T-helper 9 cell (primary cell): ENCODE measurements around the gene CDH23.

Experiments used
- DNase-seq: peaks from one replicate; pipeline ENCODE4 v3.0.0-alpha.2; 2020

The CDH23 gene

DNA sequence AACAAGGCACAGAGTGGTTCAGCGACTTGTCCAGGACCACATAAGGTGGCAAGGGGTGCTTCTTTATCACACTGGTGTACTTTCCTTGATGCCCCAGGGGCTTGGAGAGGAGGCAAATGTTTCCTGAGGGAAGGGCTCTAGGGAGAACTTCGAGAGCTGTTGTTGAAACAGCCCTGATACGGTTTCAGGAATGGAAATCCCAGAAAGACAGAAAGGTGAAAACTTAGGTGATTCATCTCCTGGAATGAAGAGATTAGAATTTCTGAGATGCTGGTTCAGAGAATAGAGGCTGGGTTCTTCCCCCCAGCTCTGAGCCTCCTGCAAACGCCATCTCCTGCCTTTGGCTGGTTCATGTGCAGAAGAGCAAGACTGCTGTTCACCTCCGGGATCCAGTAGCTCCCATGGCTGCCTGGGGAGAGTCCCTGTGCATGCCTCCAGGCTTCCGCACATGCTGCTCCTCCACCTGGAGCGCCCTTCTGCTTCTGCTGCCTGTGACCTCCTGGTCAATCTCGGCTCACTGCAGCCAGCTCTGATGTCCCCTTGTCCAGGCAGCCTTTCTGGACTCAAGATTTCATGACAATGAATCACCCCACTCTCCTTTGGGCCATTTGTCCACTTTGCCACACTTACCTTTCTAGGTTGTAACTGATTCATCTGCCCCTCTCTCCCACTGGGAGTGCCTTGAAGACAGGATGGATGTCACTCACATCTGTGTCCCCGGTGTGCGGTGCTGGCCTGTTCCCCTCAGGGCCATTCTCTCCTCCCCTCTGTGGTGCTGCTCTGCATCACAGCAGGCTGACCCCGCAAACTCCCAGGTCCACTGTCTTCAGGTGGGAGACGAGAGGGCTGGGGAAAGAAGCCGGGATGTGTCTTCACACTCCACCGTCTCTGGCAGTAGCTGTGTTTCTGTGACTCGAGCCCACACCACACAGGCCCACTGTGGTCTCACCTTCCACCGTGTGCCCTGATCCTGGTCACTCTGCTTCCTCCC lies 3.6 kb upstream of the CDH23 start:
- no peak for DNase-seq

DNA sequence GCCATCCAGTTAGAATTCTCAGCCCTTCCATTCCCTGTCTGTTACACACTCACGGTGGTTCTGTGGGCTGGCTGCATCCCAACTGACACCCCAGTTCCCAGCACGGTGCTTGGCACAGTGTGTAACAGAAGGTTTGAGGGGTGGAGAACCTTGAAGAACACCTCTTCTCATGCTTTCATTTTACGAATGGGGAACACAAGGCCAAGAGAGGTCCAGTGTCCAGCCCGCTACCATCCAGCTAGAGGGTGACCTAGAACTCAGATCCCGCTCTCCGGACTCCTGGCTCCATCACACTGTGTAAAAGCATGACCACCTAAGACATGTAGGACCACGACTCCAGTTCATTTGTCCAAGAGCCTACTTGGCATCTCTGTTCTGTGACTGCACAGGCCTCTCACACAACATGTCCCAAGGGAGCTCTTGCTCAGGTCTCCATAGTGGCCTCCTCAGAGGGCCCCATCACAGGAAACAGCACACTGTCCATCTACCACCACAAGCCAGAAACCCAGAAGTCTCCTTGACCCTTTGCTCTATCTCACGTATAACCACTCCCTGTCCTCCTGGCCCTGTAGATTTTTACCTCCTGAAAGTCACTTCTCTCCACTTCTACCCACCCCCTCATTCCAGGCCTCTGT lies 2.8 kb upstream of the CDH23 start:
- no peak for DNase-seq

DNA sequence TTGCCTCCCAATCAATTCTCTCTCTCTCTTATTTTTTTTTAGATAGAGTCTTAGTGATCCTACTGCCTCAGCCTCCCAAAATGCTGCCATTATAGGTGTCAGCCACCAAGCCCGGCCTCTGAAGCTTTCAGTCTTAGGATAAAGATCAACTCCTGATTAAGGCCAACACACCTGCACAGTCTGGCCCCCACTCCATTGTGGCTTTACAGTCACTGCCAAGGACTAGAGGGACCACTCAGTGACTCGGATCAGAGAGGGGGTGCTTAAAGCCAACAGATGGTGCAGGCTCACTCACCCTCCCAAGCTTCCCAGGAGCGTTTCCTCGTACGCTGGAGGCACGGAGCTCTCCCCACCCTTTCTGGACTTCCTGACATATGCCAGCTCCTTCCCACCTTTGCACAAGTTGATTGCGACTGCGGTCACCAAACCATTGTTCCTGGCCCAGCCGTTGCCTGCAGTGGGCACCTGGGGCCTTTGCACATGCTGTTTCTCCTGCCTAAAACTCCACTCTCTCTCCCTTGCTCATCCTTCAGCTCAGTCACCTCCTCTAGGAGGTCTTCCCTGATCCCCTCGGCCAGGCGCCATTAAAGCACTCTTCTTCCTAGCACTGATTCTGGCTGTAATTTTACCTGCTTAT lies 1.7 kb upstream of the CDH23 start:
- no peak for DNase-seq

DNA sequence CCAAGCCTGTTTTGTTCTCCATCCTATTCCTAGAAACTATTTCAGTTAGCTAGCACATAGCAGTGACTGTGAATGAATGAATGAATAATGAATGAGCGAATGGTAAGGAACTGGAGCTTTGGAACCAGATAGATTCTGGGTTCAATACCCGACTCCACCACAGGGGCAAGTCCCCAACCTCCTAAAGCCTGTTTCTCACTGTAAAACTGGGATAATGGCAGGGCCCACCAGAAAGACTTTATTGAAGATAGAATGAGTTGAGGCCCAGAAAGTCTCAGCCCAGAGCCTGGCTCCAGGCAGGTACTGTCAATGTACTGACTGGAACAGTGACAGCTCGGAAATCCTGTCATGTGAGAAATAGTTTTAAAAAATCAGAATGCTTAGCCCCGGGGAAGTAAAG lies 1.1 kb upstream of the CDH23 start:
- no peak for DNase-seq

DNA sequence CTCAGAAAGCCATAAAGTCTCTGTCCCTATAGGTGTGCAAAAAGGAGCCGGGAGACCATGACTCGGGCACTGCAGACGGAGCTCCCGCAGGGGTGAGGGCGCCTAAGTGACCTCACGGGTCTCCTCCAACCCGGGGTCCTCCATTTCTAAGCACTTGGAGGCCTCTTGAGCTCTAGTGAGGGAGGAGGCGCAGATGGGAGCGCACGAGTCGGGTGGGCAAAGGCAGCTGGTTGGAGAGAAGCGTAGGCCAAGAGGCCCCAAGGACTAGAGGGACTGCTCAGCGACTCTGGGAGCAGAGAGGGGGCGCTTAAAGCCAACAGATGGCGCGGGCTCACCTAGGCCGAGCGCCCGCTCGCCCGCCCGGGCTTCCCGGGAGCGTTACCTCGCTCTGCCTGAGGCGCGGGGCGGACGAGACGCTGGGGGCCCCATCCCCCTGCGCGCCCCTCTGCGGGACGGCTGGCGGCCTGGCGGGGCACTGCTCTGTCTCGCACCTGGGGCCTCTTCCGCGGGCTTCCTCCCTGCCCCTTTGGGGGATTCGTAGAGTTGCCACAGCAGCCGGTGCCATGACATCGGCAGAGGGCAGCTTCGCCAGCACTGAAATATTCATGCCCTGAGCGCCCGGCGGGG lies 523 bp upstream of the CDH23 start:
- DNase-seq, result no peak

DNA sequence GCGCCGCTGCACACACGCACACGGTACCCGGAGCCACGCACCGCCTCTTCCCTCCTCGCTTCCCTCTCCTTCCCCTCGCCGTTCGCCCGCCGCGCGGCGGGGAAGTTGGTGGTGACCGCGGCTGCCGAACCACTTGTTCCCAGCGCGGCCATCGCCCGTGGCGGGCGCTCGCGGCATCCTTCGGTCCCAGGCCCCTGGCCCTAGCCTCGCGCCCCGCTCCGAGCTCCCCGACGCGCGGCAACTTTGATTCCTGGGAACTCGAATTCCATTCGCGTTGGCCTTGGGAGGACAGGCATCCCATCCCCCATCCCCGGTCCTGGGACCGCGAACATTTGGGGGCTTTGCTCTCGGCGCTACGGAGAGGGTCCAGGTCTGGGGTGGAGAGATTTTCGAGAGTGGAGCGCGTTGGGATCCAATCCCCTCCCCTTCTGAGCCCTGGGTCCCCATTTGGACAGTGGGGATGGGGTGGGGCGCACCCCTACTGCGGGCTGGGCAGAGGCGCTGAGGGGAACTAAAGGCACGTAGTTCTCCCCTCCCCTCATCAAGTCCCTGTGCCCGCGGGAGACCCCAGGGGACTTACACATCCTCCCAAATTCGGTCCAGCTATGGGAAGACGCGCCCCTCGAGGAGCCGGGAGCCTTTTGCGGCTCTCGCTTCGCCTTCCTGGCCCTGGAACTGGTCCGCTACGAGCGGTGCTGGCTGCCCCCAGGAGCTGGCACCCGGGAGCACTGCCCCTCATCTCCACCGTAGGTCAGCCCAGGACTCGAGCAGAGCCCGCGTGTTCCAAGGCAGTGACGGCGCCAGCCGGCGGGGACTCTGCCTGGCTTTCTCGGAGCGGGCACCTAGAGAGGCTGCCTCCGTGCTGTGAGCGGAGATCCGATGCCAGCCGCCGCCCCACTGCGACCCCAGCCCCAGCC lies 834 bp downstream of the CDH23 start:
- DNase-seq, result no peak

DNA sequence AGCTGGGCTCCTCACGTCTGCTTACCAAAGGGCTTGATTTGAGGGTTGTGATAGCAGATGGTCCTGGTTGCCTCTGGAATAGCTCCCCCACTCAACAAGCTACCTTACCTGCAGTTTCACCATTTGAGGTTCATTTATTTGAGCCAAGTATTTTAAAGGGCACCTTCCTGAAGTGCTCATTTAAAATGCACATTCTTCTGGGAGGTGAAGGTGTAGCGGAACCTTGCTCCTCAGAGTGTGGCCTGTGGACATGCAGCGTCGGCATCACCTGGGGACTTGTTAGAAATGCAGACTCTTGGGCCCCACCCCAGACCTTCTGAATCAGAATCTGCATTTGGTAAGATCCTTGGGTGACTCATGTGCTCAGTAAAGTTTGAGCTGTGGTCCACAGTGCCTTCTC lies 2.3 kb downstream of the CDH23 start:
- DNase-seq, result no peak

DNA sequence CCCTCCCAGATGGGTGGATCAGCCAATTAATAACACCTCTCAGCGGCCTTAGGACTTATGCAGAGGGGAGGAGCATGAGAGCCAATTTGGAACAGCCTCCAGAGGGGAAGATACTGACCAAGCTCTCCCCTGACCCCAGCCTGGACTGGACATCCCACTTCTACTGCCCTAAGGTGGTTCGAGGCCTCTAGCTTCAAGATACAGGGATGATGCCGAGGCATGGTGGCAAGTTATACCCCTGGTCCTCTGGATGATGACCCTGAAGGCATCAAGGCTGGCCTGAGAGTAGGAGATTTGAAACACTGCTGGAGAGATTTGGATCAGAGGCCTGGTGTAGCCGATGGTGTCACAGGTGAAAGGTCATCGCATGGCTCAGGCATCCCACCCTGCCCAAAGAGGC lies 3.2 kb downstream of the CDH23 start:
- no peak for DNase-seq

DNA sequence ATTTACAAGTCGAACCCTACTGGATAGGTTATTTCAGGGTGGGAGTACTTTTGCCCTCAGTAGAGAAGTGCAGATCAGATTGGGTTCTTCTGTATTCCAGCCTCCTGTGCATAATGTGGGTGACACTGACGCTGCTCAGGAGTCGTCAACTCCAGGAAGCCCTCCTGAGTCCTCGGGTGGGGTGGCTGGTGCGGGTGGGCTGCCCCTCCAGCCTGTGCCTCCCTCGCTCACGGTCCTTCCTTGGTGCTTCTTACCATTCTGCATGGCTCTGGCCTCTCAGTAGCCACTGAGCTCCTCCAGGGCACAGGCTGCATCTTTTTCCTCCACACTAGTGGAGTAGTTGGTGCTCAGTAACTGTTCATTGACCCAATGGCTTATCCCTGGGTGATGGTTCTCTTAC lies 4.3 kb downstream of the CDH23 start:
- no peak for DNase-seq

DNA sequence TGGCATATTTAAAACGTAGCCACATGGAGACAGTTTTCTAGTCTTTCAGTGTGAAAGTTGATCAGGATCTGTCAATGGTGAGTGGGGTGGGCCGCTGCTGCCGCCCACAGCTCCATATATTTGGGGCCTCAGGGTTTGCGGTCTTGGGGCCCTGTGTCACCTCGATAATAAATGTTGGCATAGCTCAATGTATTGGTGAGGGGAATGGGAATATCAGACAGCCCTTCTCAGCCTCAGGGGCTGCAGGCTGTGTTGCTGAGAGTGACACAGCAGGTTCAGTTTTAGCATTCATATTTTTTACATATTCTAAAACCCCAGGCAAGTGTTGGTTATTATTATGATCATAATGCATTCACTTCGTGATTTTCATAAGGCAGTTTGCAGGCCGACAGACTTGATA lies 5.3 kb downstream of the CDH23 start:
- DNase-seq, result no peak

DNA sequence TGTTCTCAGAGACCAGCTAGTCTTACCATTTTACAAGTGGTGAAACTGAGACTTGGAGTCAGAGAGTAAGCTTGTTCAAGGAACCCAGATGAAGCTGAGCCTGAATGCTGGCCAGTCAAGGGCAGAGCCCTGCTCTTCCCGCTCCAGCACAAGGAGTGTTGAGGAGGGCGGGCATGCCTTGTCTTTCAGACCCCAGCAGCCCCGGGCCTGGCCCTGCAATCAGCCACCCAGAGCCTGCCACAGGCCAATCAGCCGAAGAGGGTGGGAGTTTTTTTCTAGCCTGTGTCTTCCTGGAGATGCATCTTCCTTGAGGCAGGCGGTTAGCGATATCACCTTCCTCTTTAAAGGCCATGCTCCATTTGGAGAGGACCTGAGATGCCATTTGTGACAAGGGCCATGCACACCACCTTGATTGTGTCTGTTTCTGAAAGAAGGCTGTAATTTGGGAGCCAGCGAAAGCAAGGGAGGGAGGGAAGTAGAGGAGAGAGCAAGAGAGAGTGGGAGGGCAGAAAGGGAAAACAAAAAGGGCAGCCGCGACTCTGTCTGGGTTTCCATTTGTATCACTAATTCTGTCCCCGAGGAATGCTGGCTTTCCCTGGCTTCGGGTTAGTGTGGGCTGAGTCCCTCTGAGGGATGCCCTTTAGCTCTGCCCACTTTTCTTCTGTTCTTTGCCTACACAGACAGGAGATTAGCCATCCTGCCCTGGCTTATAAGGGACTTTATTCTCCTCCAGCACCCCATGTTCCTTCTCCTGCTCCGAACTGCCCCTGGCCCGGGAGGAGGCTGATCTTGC lies 8.0 kb downstream of the CDH23 start:
- DNase-seq, result no peak

DNA sequence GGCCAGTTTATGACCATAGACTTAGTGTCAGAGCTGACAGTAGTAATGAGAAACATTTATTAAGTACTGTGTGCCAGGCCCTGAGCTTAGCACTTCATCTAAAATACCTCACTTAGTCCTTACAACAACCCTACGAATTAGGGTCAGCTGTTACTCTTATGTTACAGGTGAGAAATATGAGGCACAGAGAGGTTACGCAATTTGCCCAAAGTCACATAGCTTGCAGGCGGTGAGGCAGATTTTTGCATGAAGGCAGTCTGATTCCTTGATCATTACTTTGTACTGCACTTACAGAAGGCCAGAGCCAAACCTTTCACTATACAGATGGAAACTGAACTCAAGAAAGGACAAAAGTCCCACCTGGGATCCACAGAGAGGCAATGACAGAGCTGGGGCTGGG lies 10.2 kb downstream of the CDH23 start:
- no peak for DNase-seq

DNA sequence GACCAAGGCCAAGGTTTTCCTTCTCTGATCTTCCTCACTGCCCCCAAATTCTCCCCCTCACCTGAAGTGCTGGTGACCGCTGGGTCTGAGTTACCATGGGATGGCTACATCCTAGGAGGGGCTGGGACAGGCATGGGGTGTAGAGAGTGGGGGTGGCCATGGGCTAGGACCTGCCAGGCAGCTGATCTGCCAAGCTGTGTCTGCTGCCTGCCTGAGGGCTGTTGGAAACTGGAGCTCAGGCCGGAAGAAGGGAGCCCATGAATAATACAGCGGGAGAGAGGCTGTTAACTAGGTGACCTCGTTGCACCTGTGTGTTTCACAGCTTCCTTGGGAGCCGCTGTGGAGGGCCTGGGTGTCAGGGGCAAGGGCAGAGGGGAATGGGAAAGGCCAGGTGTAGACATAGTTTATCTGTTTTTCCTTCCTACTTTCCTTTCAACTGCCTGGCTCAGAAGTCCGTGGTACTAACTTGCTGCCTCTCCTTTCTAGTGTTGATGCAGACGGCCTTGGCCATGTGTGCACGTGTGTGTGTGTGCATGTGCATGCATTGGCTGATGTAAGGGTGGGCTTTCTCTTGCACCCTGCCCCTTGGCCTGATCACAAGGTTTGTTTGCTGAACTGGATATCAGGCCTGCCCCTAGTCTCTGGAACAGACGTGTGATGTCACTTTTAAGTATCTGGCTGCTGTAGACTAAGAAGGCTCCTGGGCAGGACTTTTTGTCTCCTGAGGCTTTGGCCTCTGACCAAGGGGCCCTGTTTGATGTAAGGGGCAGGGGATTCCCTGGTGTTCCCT lies 11.9 kb downstream of the CDH23 start:
- DNase-seq, result no peak

DNA sequence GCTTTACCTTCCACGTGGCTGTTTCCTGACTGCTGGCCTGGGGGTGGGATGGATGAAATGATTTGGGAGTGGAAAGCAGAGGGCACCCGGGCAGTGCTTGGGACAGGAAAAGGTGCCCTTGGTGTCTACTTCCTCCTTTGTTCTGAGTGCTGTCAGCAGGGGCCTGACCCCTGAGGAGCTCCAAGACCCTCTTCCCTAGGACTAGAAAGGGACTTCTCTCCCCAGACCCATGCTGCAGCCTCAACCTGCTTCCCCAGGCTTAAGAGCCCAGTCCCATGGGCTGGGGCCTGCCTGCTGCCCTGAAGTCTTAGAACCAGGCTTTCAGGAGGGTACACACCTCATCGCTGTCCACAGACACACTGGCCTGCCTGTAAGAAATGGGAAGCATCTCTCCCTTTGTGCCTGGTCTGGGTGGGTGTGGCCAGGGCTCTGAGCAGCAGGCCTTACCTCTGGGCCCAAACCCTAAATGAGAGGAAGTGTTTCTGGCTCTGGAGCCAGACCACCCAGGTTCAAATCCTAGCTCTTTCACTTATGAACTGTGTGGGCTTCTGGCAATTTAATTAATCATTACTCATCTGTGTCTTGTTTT lies 12.9 kb downstream of the CDH23 start:
- DNase-seq, result no peak

DNA sequence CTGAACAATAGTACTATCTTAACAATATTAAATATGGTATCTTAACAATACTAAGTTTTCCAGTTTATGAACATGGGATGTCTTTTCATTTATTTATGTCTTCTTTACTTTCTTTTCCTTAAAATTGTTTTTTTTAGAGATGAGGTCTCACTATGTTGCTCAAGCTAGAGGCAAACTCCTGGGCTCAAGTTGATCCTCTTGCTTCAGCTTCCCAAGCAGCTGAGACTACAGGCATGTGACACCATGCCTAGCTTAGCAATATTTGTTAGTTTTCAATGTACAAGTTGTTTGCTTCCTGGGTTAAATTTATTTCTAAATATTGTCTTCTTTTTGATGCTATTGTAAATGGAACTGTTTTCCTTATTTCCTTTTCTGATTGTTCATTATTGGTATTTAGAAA lies 16.9 kb downstream of the CDH23 start:
- no peak for DNase-seq

DNA sequence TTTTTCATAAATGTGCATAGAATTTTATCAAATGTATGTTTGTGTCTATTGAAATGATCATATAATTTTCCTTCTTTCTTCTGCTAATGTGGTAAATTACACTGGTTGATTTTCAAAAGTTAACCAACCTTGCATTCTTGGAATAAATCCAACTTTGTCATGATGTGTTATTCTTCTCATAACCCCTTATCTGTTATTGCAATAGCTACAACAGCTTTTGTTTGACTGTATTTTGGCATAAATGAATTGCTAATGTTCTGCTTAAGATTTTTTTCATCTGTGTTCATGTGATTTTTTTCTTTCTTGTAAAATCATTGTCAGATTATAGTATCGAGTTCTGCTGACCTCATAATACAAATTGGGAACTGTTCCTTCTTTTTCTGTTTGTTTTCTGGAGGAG lies 17.6 kb downstream of the CDH23 start:
- DNase-seq, result no peak

DNA sequence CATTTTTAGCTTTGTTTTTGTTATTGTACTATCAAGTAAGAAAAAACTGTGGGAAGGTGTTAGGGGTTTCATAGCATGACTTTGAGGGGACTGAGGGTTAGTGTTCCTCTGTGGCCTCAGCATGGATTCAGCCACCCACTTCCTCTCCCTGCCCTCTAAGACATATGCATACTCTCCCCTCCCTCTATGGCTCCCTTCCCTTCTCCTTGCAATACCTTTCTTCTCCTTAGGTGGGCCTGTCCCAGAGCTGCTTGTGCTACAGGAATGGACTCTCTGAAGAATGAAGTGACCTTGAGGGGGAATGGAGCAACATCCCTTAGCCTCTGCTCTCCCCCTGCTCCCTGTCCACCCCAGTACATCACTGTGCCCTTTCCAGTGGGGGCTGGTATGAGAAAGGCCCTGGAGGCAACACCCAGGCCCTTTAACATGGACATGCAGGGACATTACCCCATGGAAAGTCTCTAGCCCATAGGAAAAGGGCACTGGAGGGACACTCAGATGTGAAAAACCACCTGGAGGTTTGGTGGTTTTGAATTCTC lies 22.4 kb downstream of the CDH23 start:
- no peak for DNase-seq

DNA sequence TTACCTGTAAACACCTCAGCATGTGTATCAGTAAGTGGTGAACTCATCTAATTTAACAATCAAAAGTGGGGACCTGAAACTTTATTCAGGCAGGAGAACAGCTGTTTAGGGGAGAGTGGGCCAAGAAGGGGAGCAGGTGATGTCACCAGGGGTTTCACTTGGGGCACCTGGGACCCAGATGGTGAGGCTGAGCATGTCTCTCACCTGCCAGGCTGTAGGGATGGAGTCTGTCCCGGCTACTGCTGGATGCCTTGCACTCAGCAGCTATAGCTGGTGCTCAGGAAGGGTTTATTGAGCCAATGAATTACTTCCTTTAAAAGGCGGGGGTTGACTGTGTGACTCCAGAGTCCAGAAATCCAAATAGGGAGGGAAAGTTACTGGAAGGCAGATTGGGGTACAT lies 23.0 kb downstream of the CDH23 start:
- no peak for DNase-seq

DNA sequence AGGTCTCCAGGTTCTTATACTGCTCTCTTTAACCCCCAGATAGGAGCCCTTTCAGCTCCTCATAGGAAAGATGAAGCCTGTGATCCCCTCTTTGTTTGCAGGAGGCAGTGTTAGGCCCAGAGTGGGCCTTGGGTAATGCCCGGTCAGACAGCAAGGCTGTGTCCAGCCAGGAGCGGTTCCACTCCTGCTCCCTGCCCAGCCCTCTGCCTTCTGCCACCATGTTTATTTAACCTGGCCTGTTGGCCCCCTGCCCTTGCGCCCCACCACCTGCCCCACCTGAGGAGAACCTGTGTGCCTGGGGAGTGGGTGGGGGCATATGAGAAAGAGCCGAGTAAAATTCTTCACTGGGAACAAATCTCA lies 24.3 kb downstream of the CDH23 start:
- DNase-seq, result no peak

DNA sequence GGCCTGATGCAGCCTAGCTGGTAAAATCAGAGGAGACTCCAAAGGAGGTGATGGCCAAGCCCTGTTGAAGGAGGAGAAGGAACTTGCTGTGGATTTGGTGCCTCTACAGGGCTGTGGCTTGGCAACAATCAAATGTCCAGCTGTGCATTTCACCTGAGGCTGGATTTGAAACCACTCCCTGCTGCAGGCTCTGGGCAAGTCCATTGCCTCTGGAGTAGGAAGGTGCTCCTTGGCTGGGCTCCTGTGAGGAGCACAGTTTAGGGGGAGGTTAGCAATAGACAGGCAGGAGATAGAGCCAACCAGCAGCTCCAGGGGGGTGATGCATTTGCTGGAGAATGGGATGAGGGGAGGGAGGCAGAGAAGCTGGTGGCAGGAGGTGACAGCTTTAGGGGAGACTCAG lies 26.5 kb downstream of the CDH23 start:
- DNase-seq, result no peak
